Measurements from ENCODE around the gene FLRT2.

DNA sequence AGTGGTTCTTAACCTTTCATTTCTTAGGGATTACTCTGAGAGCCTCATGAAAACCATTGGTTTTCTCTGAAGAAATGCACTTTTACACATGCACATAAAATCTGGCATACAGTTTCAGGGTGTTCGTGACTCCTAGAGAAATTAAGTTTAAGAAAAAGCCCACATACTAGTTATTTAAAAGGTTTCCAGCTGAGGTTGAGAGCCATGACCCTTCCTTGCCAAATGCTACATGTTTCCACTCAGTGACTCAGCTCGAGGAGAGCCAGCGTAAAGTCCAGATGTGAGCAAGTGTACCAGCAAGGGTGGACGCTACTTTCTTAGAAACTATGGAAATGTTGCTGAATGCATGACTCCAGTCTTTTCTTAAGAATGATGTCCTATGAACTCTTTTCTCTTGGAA, 42.7 kb upstream of the FLRT2 start:
- no peak for TF ChIP-seq CTCF (IDR thresholded peaks at IDR 0.05)
- TF ChIP-seq POLR2A (IDR thresholded peaks at IDR 0.05): no peak

All from adrenal gland (tissue), 5 donors.